Stomach (tissue), 9 donors: ENCODE data around the gene MYOC. TPM values are rescaled to one million over a fixed set of nuclear protein-coding genes. Genes with fewer than 3 reads are reported as not detected.

Source experiments
- DNase-seq, 2 donors: peaks; one replicate each; pipeline versions ENCODE4 v3.0.0 to v3.0.0-alpha.2; 2013 to 2019
- H3K27ac ChIP-seq, 5 donors: fragments of 200-600 bp in 4 of 5; sonication (generic) in 4 of 5; one replicate each; pipeline ENCODE4 v1.5.1; 2013 to 2019; ENCODE audit warnings: mild to moderate bottlenecking in 1 of 5, moderate library complexity in 1 of 5
- H3K27me3 ChIP-seq, 3 donors: fragments of 200-600 bp; sonication (generic); one replicate each; pipeline ENCODE4 v1.5.1; 2017 to 2019; ENCODE audit warnings: mixed run types in 1 of 3
- H3K36me3 ChIP-seq, 4 donors: fragments of 200-600 bp; sonication (generic); 1 replicate in 3 of 4; 2 replicates in 1 of 4; pipeline ENCODE4 v1.5.1; 2016 to 2019
- H3K4me1 ChIP-seq, 4 donors: fragments of 200-600 bp; sonication (generic); one replicate each; pipeline ENCODE4 v1.5.1; 2016 to 2019
- H3K4me3 ChIP-seq, 4 donors: fragments of 200-600 bp; sonication (generic) in 3 of 4; one replicate each; pipeline ENCODE4 v1.5.1; 2016 to 2019; ENCODE audit warnings: mild to moderate bottlenecking in 1 of 4
- H3K9me3 ChIP-seq, 4 donors: fragments of 200-600 bp; sonication (generic); one replicate each; pipeline ENCODE4 v1.5.1; 2016 to 2019
- EP300 ChIP-seq: sonication (generic); formaldehyde crosslinking; IDR thresholded peaks from one replicate; pipeline ENCODE4 v1.6.1; 2017; ENCODE audit warnings: antibody characterized with exemption
- POLR2A ChIP-seq, 4 donors: fragments of 450-650 bp; IDR thresholded peaks; one replicate each; pipeline ENCODE4 v1.6.1; 2016; ENCODE audit warnings: antibody characterized with exemption in 4 of 4, control low read depth in 2 of 4, mild to moderate bottlenecking in 1 of 4, moderate library complexity in 1 of 4
- POLR2AphosphoS5 ChIP-seq, 3 donors: sonication (generic); formaldehyde crosslinking; IDR thresholded peaks; one replicate each; pipeline ENCODE4 v1.6.1; 2016; ENCODE audit warnings: antibody characterized with exemption in 3 of 3
- WGBS, 5 donors: extraction: QIAGEN DNeasy Blood & Tissue Kit in 3 of 5; methylation state at CpG; one replicate each; pipeline versions ENCODE4 v1.1.5 to v1.1.7; 2013 to 2018; 5-methylcytosine and 5-hydroxymethylcytosine counted together
- intact Hi-C: fragments of 100-400 bp; cut with DNase I; formaldehyde crosslinking; loops from one replicate; pipeline ENCODE4 v1.15.1; 2023; ENCODE audit warnings: low total_unique reads
- polyA plus RNA-seq, 3 donors: library from polyadenylated mRNA; stranded (reverse); fragments of 200-250 nt; gene quantifications; one replicate each; pipeline ENCODE4 v1.2.3, GENCODE V29; 2013
- total RNA-seq, 5 donors: library from RNA; depleted of rRNA; stranded (reverse); fragments of >200 nt; gene quantifications; one replicate each; pipeline versions ENCODE4 v1.1.0 to v1.2.3, GENCODE V29; 2014 to 2016
- TF ChIP-seq, protein P1 (sequence below), 7 experiments: fragments of 450-650 bp in 4 of 7; fragments of 200-600 bp in 3 of 7; sonication (generic) in 3 of 7; IDR thresholded peaks; one replicate each; pipeline ENCODE4 v1.5.1; 2016 to 2019; ENCODE audit warnings: antibody characterized with exemption in 7 of 7, control low read depth in 2 of 7, mild to moderate bottlenecking in 1 of 7
- donor health status: healthy with polysubstance abuse.
- donor health status: Bipolar disorder and iron deficiency.
- donor health status: healthy.

The MYOC gene
- total and polyA plus RNA-seq, 8 donors = 0.25 to 83.9 (median 2.9) TPM; not detected in 1

DNA sequence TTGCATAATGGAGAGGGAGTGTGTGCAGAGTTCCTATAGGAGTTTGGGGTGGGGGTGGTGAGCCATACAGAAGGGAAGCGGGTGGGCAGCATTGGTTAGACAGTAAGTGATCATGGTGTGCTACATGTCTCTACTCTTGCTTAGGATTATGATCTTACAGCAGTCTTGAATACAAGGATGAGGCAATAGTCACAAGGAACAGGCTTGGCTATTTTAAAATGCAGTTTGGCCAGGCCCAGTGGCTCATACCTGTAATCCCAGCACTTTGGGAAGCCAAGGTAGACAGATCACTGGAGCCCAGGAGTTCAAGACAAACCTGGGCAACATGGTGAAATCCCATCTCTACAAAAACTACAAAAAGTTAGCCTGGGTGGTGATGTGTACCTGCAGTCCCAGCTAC is 12.3 kb downstream of the MYOC start:
- Histone ChIP-seq H3K27me3 (no peaks in the 10 kb centered on the region), H3K9me3 (no peaks in the 10 kb centered on the region), H3K36me3 (peaks cover 0 to 10% (median 0%) of the 10 kb centered on the region in 4 donors), H3K4me3 (no peak overlapping the region), H3K4me1 (peaks cover 5 to 10% (median 6%) of the 10 kb centered on the region in 4 donors), H3K27ac (no peak overlapping the region)
- DNase-seq = no peak
- TF ChIP-seq POLR2AphosphoS5 (IDR thresholded peaks at IDR 0.05) = no peak
- TF ChIP-seq, protein P1, sequence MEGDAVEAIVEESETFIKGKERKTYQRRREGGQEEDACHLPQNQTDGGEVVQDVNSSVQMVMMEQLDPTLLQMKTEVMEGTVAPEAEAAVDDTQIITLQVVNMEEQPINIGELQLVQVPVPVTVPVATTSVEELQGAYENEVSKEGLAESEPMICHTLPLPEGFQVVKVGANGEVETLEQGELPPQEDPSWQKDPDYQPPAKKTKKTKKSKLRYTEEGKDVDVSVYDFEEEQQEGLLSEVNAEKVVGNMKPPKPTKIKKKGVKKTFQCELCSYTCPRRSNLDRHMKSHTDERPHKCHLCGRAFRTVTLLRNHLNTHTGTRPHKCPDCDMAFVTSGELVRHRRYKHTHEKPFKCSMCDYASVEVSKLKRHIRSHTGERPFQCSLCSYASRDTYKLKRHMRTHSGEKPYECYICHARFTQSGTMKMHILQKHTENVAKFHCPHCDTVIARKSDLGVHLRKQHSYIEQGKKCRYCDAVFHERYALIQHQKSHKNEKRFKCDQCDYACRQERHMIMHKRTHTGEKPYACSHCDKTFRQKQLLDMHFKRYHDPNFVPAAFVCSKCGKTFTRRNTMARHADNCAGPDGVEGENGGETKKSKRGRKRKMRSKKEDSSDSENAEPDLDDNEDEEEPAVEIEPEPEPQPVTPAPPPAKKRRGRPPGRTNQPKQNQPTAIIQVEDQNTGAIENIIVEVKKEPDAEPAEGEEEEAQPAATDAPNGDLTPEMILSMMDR (IDR thresholded peaks at IDR 0.05) = no peak
- no peak for TF ChIP-seq POLR2A (IDR thresholded peaks at IDR 0.05)
- TF ChIP-seq EP300 = no peak
- WGBS, 5 donors = 93 to 96% (median 94%) methylated on average over 1 of the region's 1 CpG
- intact Hi-C loops = loop anchor here (10.0 kb wide), 2 partner anchors 75 to 345 kb away; no protein-coding TSS in a partner anchor

DNA sequence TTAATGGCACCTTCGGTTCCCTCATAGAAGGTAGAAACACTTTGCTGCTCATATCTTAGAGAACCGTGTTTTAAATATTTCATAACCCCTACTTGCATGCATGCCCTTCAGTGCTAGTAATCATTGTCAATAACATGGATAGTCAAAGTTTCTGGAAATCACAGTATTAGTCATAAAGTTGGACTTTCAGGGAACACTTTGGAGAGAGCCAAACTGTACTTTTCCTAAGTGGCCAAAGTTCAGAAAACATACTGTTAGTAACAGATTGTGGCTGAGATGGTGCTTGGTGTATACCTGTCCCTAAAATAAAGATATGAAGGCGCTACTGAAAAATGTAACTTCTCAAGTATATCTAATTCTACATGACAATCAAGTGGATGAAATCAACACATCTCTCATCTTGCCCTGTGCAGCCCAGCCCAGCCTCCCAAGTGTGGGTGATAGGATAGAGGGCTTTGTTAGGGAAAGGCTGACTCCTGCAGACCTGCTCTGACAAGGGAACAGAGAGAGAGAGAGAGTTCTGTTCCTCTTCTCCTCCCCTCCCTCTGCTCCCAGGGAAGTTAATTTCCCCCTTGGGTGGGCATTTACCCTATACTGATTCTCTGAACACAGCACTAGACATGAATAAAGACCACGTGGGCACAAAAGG is 14.4 kb downstream of the MYOC start:
- H3K27ac ChIP-seq = no peak overlapping the region
- no peak for TF ChIP-seq POLR2AphosphoS5 (IDR thresholded peaks at IDR 0.05)
- no peak for TF ChIP-seq POLR2A (IDR thresholded peaks at IDR 0.05)
- TF ChIP-seq, protein P1 (IDR thresholded peaks at IDR 0.05) = no peak
- TF ChIP-seq EP300 = no peak
- H3K4me3 ChIP-seq = no peak overlapping the region
- intact Hi-C loops = no loop called here
- WGBS, 5 donors = 61 to 76% (median 69%) methylated on average over 4 of the region's 4 CpGs
- no peaks in the 10 kb centered on the region for H3K4me1 ChIP-seq
- H3K27me3 ChIP-seq = no peaks in the 10 kb centered on the region
- no peaks in the 10 kb centered on the region for H3K9me3 ChIP-seq
- no peak for DNase-seq
- H3K36me3 ChIP-seq = peaks cover 0 to 10% (median 0%) of the 10 kb centered on the region in 4 donors

DNA sequence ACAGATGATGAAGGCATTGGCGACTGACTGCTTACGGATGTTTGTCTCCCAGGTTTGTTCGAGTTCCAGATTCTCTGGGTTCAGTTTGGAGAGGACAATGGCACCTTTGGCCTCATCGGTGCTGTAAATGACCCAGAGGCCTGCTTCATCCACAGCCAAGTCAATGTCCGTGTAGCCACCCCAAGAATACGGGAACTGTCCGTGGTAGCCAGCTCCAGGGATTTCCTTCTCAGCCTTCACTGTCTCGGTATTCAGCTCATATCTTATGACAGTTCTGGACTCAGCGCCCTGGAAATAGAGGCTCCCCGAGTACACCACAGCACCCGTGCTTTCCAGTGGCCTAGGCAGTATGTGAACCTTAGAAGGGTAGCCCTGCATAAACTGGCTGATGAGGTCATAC is 16.3 kb downstream of the MYOC start:
- H3K9me3 ChIP-seq = no peaks in the 10 kb centered on the region
- H3K36me3 ChIP-seq = peaks cover 0 to 10% (median 0%) of the 10 kb centered on the region in 4 donors
- H3K27me3 ChIP-seq = no peaks in the 10 kb centered on the region
- TF ChIP-seq EP300 (no peak), POLR2A (IDR thresholded peaks at IDR 0.05) (no peak), POLR2AphosphoS5 (IDR thresholded peaks at IDR 0.05) (no peak)
- TF ChIP-seq, protein P1 (IDR thresholded peaks at IDR 0.05) = no peak
- DNase-seq = no peak
- H3K4me3 ChIP-seq = no peak overlapping the region
- intact Hi-C loops = no loop called here
- 70 to 82% (median 78%) methylated on average over 11 of the region's 11 CpGs for WGBS, 5 donors
- H3K27ac ChIP-seq = no peak overlapping the region
- H3K4me1 ChIP-seq = no peaks in the 10 kb centered on the region

DNA sequence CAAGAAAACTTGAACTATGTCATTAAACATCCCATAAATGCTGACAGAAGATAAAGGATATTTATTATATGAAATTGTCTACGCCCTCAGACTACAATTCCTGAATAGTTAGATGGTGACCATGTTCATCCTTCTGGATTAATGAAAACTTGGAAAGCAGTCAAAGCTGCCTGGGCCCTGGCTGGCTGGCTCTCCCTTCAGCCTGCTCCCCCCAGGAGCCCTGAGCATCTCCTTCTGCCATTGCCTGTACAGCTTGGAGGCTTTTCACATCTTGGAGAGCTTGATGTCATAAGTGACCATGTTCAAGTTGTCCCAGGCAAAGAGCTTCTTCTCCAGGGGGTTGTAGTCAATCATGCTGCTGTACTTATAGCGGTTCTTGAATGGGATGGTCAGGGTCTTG is 16.8 kb downstream of the MYOC start:
- no peak overlapping the region for H3K27ac ChIP-seq
- H3K36me3 ChIP-seq = peaks cover 0 to 10% (median 0%) of the 10 kb centered on the region in 4 donors
- H3K9me3 ChIP-seq = no peaks in the 10 kb centered on the region
- no peak for DNase-seq
- no peaks in the 10 kb centered on the region for H3K27me3 ChIP-seq
- no peaks in the 10 kb centered on the region for H3K4me1 ChIP-seq
- no peak for TF ChIP-seq POLR2A (IDR thresholded peaks at IDR 0.05)
- no peak for TF ChIP-seq POLR2AphosphoS5 (IDR thresholded peaks at IDR 0.05)
- TF ChIP-seq, protein P1 (IDR thresholded peaks at IDR 0.05) = no peak
- TF ChIP-seq EP300 = no peak
- WGBS, 5 donors = 72 to 91% (median 85%) methylated on average over 2 of the region's 2 CpGs
- intact Hi-C loops = no loop called here
- no peak overlapping the region for H3K4me3 ChIP-seq
